GM23338 (cell line): Measurements from ENCODE around the gene BCAM. TPM values are rescaled to one million over a fixed set of nuclear protein-coding genes. Genes with fewer than 3 reads are reported as not detected.

Experiments
- ATAC-seq: fragments of 200-7000 bp; cut with Tn5 transposase; 3 replicates; pipeline ENCODE4 v1.9.1; 2020
- DNase-seq: peaks from one replicate; pipeline ENCODE4 v3.0.0-alpha.2; 2015; ENCODE audit warnings: low spot score
- H2AFZ ChIP-seq: fragments of 200-600 bp; sonication (generic); 2 replicates; pipeline ENCODE4 v1.8.0; 2016; ENCODE audit warnings: antibody characterized with exemption, mild to moderate bottlenecking, moderate library complexity
- H3F3A ChIP-seq: fragments of 200-600 bp; sonication (generic); replicated peaks from 2 replicates; pipeline ENCODE4 v1.8.0; 2017; ENCODE audit warnings: antibody characterized with exemption, mixed run types, low read depth
- H3K27ac ChIP-seq: fragments of 200-600 bp; sonication (generic); 2 replicates; pipeline ENCODE4 v1.6.1; 2016; ENCODE audit warnings: low read depth
- H3K27me3 ChIP-seq: fragments of 200-600 bp; sonication (generic); 2 replicates; pipeline ENCODE4 v1.8.0; 2016; ENCODE audit warnings: mild to moderate bottlenecking, mixed run types, moderate library complexity; ENCODE audit not compliant: insufficient read depth
- H3K36me3 ChIP-seq: fragments of 200-600 bp; sonication (generic); 2 replicates; pipeline ENCODE4 v1.8.0; 2016; ENCODE audit warnings: mild to moderate bottlenecking; ENCODE audit not compliant: insufficient read depth
- H3K4me1 ChIP-seq: fragments of 200-600 bp; sonication (generic); 2 replicates; pipeline ENCODE4 v1.8.0; 2016; ENCODE audit warnings: mild to moderate bottlenecking, moderate library complexity; ENCODE audit not compliant: insufficient read depth
- H3K4me2 ChIP-seq: fragments of 200-600 bp; sonication (generic); 2 replicates; pipeline ENCODE4 v1.7.1; 2017; ENCODE audit warnings: mixed run types
- H3K4me3 ChIP-seq: fragments of 200-600 bp; sonication (generic); 2 replicates; pipeline ENCODE4 v1.6.1; 2016; ENCODE audit warnings: mixed run types
- H3K79me2 ChIP-seq: fragments of 200-600 bp; sonication (generic); replicated peaks from 2 replicates; pipeline ENCODE4 v1.8.0; 2017; ENCODE audit warnings: mild to moderate bottlenecking; ENCODE audit not compliant: insufficient read depth
- H3K9me2 ChIP-seq: fragments of 200-600 bp; sonication (generic); 2 replicates; pipeline ENCODE4 v1.8.0; 2017; ENCODE audit not compliant: insufficient read depth
- H4K20me1 ChIP-seq: fragments of 200-600 bp; sonication (generic); replicated peaks from 2 replicates; pipeline ENCODE4 v1.8.0; 2017; ENCODE audit warnings: mild to moderate bottlenecking; ENCODE audit not compliant: insufficient read depth
- H3K27ac Mint-ChIP-seq: 2 replicates; pipeline ENCODE4 v1.8.0; 2020; ENCODE audit warnings: inconsistent platforms, mild to moderate bottlenecking, moderate library complexity, mixed read lengths
- H3K27me3 Mint-ChIP-seq: 3 replicates; pipeline ENCODE4 v1.8.0; 2022; ENCODE audit warnings: low read depth, mild to moderate bottlenecking, moderate library complexity, mixed read lengths, inconsistent platforms; ENCODE audit not compliant: insufficient read depth, poor library complexity
- H3K36me3 Mint-ChIP-seq: 3 replicates; pipeline ENCODE4 v1.8.0; 2021; ENCODE audit warnings: low read depth, mild to moderate bottlenecking, inconsistent platforms, moderate library complexity, mixed read lengths
- H3K4me1 Mint-ChIP-seq: 3 replicates; pipeline ENCODE4 v1.8.0; 2020; ENCODE audit warnings: mild to moderate bottlenecking, inconsistent platforms, mixed read lengths
- H3K4me3 Mint-ChIP-seq: 3 replicates; pipeline ENCODE4 v1.8.0; 2021; ENCODE audit warnings: moderate library complexity, mild to moderate bottlenecking, inconsistent platforms, mixed read lengths
- H3K9me3 Mint-ChIP-seq: 3 replicates; pipeline ENCODE4 v1.8.0; 2020; ENCODE audit warnings: moderate library complexity, mild to moderate bottlenecking, inconsistent platforms, mixed read lengths
- CREB1 ChIP-seq: fragments of 250-450 bp; sonication (Bioruptor Pico); IDR thresholded peaks from 2 replicates; pipeline ENCODE4 v1.5.0; 2020; ENCODE audit warnings: low read depth, mild to moderate bottlenecking, moderate library complexity
- EZH2phosphoT487 ChIP-seq: fragments of 200-600 bp; sonication (generic); IDR thresholded peaks from one replicate; pipeline ENCODE4 v1.8.1; 2018; ENCODE audit warnings: antibody characterized with exemption; ENCODE audit not compliant: unreplicated experiment
- NANOG ChIP-seq: IDR thresholded peaks from 2 replicates; pipeline ENCODE4 v1.6.1; 2016; ENCODE audit warnings: antibody characterized with exemption, borderline replicate concordance
- POLR2AphosphoS5 ChIP-seq: IDR thresholded peaks from 2 replicates; pipeline ENCODE4 v1.6.1; 2016; ENCODE audit warnings: antibody characterized with exemption, low read depth
- ZNF114 ChIP-seq: fragments of 250-450 bp; sonication (Bioruptor Pico); IDR thresholded peaks from 2 replicates; pipeline ENCODE4 v1.5.0; 2020; ENCODE audit warnings: mild to moderate bottlenecking, moderate library complexity
- ZNF331 ChIP-seq: fragments of 250-450 bp; sonication (Bioruptor Pico); IDR thresholded peaks from 2 replicates; pipeline ENCODE4 v1.5.0; 2020; ENCODE audit warnings: low read depth, mild to moderate bottlenecking, moderate library complexity
- polyA plus RNA-seq: library from polyadenylated mRNA; unstranded; fragments of >200 nt; fragmentation: Nextera tagmentation; extraction: Ambion mirVana; gene quantifications from 2 replicates; pipeline ENCODE4 v1.2.1, GENCODE V29; 2016
- total RNA-seq: library from RNA; depleted of rRNA; stranded (reverse); fragments of >200 nt; shearing (Covaris generic); gene quantifications from 2 replicates; pipeline ENCODE4 v1.2.3, GENCODE V29; 2014
- TF ChIP-seq, protein P1 (sequence below), 2 experiments: fragments of 200-600 bp in 1 of 2; sonication (generic) in 1 of 2; conservative IDR thresholded peaks; 2 replicates each; pipeline versions ENCODE4 v1.5.1 to v1.6.1; 2016 to 2017; ENCODE audit warnings: antibody characterized with exemption in 2 of 2, low read depth in 2 of 2, mild to moderate bottlenecking in 2 of 2, moderate library complexity in 1 of 2
- TF ChIP-seq, protein P2 (sequence below): IDR thresholded peaks from one replicate; pipeline ENCODE4 v1.6.1; 2018; ENCODE audit warnings: antibody characterized with exemption; ENCODE audit not compliant: unreplicated experiment
- TF ChIP-seq, protein P3 (sequence below): IDR thresholded peaks from 2 replicates; pipeline ENCODE4 v1.6.1; 2016; ENCODE audit warnings: antibody characterized with exemption

BCAM gene
- total and polyA plus RNA-seq, 2 experiments from 2014 or later, result 33.3 to 100 TPM

DNA sequence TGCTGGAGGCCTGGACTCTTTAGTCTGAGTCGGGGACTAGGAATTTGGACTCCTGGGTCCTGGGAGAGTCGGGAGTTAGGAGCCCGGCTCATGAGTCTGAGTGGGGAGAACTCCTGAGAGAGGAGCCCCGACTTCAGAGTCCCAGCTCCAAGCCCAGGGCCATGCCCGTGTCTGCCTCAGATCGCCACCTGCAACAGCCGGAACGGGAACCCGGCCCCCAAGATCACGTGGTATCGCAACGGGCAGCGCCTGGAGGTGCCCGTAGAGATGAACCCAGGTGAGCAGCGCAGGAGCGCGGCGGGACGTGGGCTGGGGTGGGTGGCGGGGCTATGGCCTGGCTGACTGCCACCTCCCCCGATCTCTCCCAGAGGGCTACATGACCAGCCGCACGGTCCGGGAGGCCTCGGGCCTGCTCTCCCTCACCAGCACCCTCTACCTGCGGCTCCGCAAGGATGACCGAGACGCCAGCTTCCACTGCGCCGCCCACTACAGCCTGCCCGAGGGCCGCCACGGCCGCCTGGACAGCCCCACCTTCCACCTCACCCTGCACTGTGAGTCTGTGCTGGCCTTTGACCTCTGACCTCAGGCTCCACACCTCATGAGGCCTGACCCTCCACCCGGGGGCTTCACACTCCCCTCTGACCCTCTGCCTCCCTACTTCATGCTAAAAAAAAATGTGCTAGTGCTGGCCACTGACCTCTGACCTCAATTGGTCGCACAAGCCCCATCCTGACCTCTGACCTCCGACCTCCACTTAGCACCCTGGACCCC is 4.4 kb downstream of the BCAM start:
- Mint-ChIP-seq H3K36me3 (peaks cover 43% of the 10 kb centered on the region), H3K4me3 (no peak overlapping the region; the same call in 2 of the 3 replicates), H3K4me1 (peaks cover 26% of the 10 kb centered on the region), H3K9me3 (no peaks in the 10 kb centered on the region; the same call in 1 of the 3 replicates), H3K27ac (no peak overlapping the region), H3K27me3 (peaks cover 20% of the 10 kb centered on the region)
- Histone ChIP-seq H3K79me2 (no peaks in the 10 kb centered on the region), H3K9me2 (no peaks in the 10 kb centered on the region), H3K27me3 (peaks cover 11% of the 10 kb centered on the region; the same call in 1 of the 2 replicates), H3F3A (0 out of 2 replicates have a peak, but pooled peaks cover 3% of the 10 kb centered on the region), H4K20me1 (peaks cover 17% of the 10 kb centered on the region), H3K4me1 (peaks cover 15% of the 10 kb centered on the region), H2AFZ (no peak overlapping the region), H3K4me2 (no peak overlapping the region), H3K27ac (no peak overlapping the region), H3K36me3 (no peaks in the 10 kb centered on the region), H3K4me3 (no peak overlapping the region)
- DNase-seq (peak; percentile 70), ATAC-seq (peak; percentile 31)
- TF ChIP-seq, protein P1, sequence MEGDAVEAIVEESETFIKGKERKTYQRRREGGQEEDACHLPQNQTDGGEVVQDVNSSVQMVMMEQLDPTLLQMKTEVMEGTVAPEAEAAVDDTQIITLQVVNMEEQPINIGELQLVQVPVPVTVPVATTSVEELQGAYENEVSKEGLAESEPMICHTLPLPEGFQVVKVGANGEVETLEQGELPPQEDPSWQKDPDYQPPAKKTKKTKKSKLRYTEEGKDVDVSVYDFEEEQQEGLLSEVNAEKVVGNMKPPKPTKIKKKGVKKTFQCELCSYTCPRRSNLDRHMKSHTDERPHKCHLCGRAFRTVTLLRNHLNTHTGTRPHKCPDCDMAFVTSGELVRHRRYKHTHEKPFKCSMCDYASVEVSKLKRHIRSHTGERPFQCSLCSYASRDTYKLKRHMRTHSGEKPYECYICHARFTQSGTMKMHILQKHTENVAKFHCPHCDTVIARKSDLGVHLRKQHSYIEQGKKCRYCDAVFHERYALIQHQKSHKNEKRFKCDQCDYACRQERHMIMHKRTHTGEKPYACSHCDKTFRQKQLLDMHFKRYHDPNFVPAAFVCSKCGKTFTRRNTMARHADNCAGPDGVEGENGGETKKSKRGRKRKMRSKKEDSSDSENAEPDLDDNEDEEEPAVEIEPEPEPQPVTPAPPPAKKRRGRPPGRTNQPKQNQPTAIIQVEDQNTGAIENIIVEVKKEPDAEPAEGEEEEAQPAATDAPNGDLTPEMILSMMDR (conservative IDR thresholded peaks at IDR 0.05; ENCODE audit: low read depth in 2 of 2), result peak in 1 of 2 experiments; percentile 49; a peak in 2 of 4 replicates
- no peak for TF ChIP-seq EZH2phosphoT487

DNA sequence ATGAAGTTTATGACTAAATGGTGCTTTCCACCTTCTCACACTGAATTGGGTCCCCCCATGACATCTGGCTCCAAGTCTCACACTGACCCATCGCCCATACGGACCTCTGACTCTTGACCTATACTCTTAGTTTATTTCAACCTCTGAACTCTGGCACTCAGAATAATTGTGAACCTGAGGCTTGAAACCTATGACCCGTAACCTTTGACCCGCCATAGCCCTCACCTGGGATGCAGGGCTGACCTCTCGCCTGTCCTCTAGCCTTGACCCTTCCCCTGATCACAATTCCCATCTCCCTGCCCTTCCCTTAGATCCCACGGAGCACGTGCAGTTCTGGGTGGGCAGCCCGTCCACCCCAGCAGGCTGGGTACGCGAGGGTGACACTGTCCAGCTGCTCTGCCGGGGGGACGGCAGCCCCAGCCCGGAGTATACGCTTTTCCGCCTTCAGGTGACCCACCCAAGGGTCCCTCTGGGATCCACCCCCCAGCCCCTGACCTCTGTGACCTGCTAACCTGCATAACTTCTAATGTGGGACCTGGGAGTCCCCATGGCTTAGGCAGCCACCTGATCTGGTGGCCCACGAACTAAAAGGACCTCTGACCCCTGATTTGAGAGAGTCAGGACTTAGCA is 5.1 kb downstream of the BCAM start:
- Histone ChIP-seq H3K4me2 (no peak overlapping the region), H3K9me2 (no peaks in the 10 kb centered on the region), H3K4me3 (no peak overlapping the region), H3F3A (no peaks in the 10 kb centered on the region), H4K20me1 (peaks cover 17% of the 10 kb centered on the region), H3K36me3 (no peaks in the 10 kb centered on the region), H3K4me1 (peaks cover 15% of the 10 kb centered on the region), H3K27ac (no peak overlapping the region), H2AFZ (no peak overlapping the region), H3K79me2 (no peaks in the 10 kb centered on the region), H3K27me3 (peaks cover 11% of the 10 kb centered on the region; the same call in 1 of the 2 replicates)
- ATAC-seq, result no peak
- Mint-ChIP-seq H3K27me3 (peaks cover 17% of the 10 kb centered on the region), H3K9me3 (no peaks in the 10 kb centered on the region; the same call in 1 of the 3 replicates), H3K4me1 (peaks cover 23% of the 10 kb centered on the region), H3K4me3 (no peak overlapping the region; the same call in 2 of the 3 replicates), H3K27ac (no peak overlapping the region), H3K36me3 (peaks cover 47% of the 10 kb centered on the region)
- TF ChIP-seq ZNF114 (CRISPR knock-in tag), result no peak
- no peak for TF ChIP-seq ZNF331
- TF ChIP-seq, protein P2, sequence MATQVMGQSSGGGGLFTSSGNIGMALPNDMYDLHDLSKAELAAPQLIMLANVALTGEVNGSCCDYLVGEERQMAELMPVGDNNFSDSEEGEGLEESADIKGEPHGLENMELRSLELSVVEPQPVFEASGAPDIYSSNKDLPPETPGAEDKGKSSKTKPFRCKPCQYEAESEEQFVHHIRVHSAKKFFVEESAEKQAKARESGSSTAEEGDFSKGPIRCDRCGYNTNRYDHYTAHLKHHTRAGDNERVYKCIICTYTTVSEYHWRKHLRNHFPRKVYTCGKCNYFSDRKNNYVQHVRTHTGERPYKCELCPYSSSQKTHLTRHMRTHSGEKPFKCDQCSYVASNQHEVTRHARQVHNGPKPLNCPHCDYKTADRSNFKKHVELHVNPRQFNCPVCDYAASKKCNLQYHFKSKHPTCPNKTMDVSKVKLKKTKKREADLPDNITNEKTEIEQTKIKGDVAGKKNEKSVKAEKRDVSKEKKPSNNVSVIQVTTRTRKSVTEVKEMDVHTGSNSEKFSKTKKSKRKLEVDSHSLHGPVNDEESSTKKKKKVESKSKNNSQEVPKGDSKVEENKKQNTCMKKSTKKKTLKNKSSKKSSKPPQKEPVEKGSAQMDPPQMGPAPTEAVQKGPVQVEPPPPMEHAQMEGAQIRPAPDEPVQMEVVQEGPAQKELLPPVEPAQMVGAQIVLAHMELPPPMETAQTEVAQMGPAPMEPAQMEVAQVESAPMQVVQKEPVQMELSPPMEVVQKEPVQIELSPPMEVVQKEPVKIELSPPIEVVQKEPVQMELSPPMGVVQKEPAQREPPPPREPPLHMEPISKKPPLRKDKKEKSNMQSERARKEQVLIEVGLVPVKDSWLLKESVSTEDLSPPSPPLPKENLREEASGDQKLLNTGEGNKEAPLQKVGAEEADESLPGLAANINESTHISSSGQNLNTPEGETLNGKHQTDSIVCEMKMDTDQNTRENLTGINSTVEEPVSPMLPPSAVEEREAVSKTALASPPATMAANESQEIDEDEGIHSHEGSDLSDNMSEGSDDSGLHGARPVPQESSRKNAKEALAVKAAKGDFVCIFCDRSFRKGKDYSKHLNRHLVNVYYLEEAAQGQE, result no peak
- TF ChIP-seq CREB1 (CRISPR knock-in tag), result no peak
- no peak for TF ChIP-seq NANOG
- TF ChIP-seq, protein P3, sequence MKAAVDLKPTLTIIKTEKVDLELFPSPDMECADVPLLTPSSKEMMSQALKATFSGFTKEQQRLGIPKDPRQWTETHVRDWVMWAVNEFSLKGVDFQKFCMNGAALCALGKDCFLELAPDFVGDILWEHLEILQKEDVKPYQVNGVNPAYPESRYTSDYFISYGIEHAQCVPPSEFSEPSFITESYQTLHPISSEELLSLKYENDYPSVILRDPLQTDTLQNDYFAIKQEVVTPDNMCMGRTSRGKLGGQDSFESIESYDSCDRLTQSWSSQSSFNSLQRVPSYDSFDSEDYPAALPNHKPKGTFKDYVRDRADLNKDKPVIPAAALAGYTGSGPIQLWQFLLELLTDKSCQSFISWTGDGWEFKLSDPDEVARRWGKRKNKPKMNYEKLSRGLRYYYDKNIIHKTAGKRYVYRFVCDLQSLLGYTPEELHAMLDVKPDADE, result no peak
- no peak for TF ChIP-seq POLR2AphosphoS5
- no peak for DNase-seq
